ENCODE results near the gene CTSD.
A peak's percentile ranks its signal among the peaks of the same experiment; 100 is the strongest.
"Not testable (repeated sequence)": the region's sequence is repeated elsewhere in the genome, so short reads cannot be mapped to it uniquely, and the experiment has no call there.

The CTSD gene

GRCh38 chr11:1763796-1764661, at the start of gene CTSD:
CTSD (minus strand) TSS chr11:1763927; CDS start chr11:1763859, 68 bp downstream.
- H3K4me3 ChIP-seq (ENCODE audit: control insufficient read depth, low read depth, low read length) = peak within 1 kb of the TSS; percentile 60
- DNase-seq (ENCODE audit: low read depth) = peak; percentile 71
- TF ChIP-seq CTCF (conservative IDR thresholded peaks at IDR 0.05; ENCODE audit: control insufficient read depth, insufficient read depth, low read depth, low read length) = no peak

GRCh38 chr11:1813356-1813755, 49.6 kb upstream of the CTSD start:
- not testable (repeated sequence) for DNase-seq (ENCODE audit: low read depth); H3K4me3 ChIP-seq (ENCODE audit: control insufficient read depth, low read depth, low read length)

- no peak for TF ChIP-seq CTCF (conservative IDR thresholded peaks at IDR 0.05; ENCODE audit: control insufficient read depth, insufficient read depth, low read depth, low read length)
- no peak overlapping the region for H3K4me3 ChIP-seq (ENCODE audit: control insufficient read depth, low read depth, low read length)
- no peak for DNase-seq (ENCODE audit: low read depth)
Observed at GRCh38 chr11:1812801-1813200, 49.1 kb upstream of the CTSD start.

- no peak overlapping the region for H3K4me3 ChIP-seq (ENCODE audit: control insufficient read depth, low read depth, low read length)
- DNase-seq (ENCODE audit: low read depth) = no peak
- TF ChIP-seq CTCF (conservative IDR thresholded peaks at IDR 0.05; ENCODE audit: control insufficient read depth, insufficient read depth, low read depth, low read length) = no peak
Observed at GRCh38 chr11:1812274-1812673, 48.5 kb upstream of the CTSD start.

GRCh38 chr11:1810761-1811160, 47.0 kb upstream of the CTSD start:
- no peak for TF ChIP-seq CTCF (conservative IDR thresholded peaks at IDR 0.05; ENCODE audit: control insufficient read depth, insufficient read depth, low read depth, low read length)
- DNase-seq (ENCODE audit: low read depth) = no peak
- H3K4me3 ChIP-seq (ENCODE audit: control insufficient read depth, low read depth, low read length) = no peak overlapping the region

- TF ChIP-seq CTCF (conservative IDR thresholded peaks at IDR 0.05; ENCODE audit: control insufficient read depth, insufficient read depth, low read depth, low read length) = peak; percentile 7
- DNase-seq (ENCODE audit: low read depth) = no peak
- no peak overlapping the region for H3K4me3 ChIP-seq (ENCODE audit: control insufficient read depth, low read depth, low read length)
Observed at GRCh38 chr11:1807264-1807995, 43.7 kb upstream of the CTSD start.

- H3K4me3 ChIP-seq (ENCODE audit: control insufficient read depth, low read depth, low read length) = no peak overlapping the region
- no peak for DNase-seq (ENCODE audit: low read depth)
- TF ChIP-seq CTCF (conservative IDR thresholded peaks at IDR 0.05; ENCODE audit: control insufficient read depth, insufficient read depth, low read depth, low read length) = no peak
Observed at GRCh38 chr11:1805525-1805924, 41.8 kb upstream of the CTSD start.

- H3K4me3 ChIP-seq (ENCODE audit: control insufficient read depth, low read depth, low read length); DNase-seq (ENCODE audit: low read depth): not testable (repeated sequence)
Observed at GRCh38 chr11:1803835-1804519, 40.2 kb upstream of the CTSD start.

Data from fibroblast of mammary gland (primary cell).